ENCODE data around the gene CCL23.

GRCh38 chr17:35969558-35970380 is 48.0 kb downstream of the CCL23 start:
- TF ChIP-seq POLR2AphosphoS5 (IDR thresholded peaks at IDR 0.05; ENCODE audit: borderline replicate concordance, low read depth, low read length): no peak
- no peak for TF ChIP-seq EZH2 (IDR thresholded peaks at IDR 0.05)
